OCI-LY7 (cell line): ENCODE results near the gene UVRAG. TPM values are rescaled to one million over a fixed set of nuclear protein-coding genes. Genes with fewer than 3 reads are reported as not detected.

Source experiments
- BruUV-seq: library from RNA; stranded (reverse); fragments of 400-500 nt; replicated peaks from 2 replicates; lab custom pipeline; 2021; lab: Mats Ljungman, UMichigan
- CTCF ChIA-PET: fragments of 300-600 bp; sonication (Branson Sonifier 250); formaldehyde crosslinking; loops from one replicate; lab custom pipeline; 2022; ENCODE audit warnings: antibody characterized with exemption; ENCODE audit not compliant: unreplicated experiment; lab: Charles Lee
- POLR2A ChIA-PET: fragments of 300-600 bp; sonication (Branson Sonifier 250); formaldehyde crosslinking; loops from one replicate; lab custom pipeline; 2022; ENCODE audit warnings: antibody characterized with exemption; lab: Charles Lee
- DNase-seq: peaks from one replicate; pipeline ENCODE4 v3.0.0-alpha.2; 2015; ENCODE audit warnings: low spot score
- H2AFZ ChIP-seq: fragments of 200-600 bp; sonication (generic), shearing (Covaris generic); 2 replicates; pipeline ENCODE4 v1.6.1; 2014; ENCODE audit warnings: mild to moderate bottlenecking, antibody characterized with exemption, low read length, moderate library complexity
- H3K27ac ChIP-seq: fragments of 200-600 bp; sonication (generic); 2 replicates; pipeline ENCODE4 v1.5.1; 2014; ENCODE audit warnings: mixed run types, low read depth, mild to moderate bottlenecking, moderate library complexity, low read length, inconsistent platforms; ENCODE audit not compliant: poor library complexity, severe bottlenecking
- H3K36me3 ChIP-seq: fragments of 200-600 bp; sonication (generic); 2 replicates; pipeline ENCODE4 v1.6.1; 2014; ENCODE audit warnings: mild to moderate bottlenecking, antibody characterized with exemption, low read length, moderate library complexity, mixed read lengths; ENCODE audit not compliant: insufficient read depth
- H3K4me1 ChIP-seq: fragments of 200-600 bp; sonication (generic); 2 replicates; pipeline ENCODE4 v1.5.1; 2014; ENCODE audit warnings: mild to moderate bottlenecking, low read length; ENCODE audit not compliant: insufficient read depth, poor library complexity, severe bottlenecking
- H3K4me2 ChIP-seq: fragments of 200-600 bp; sonication (generic); 2 replicates; pipeline ENCODE4 v1.6.1; 2014; ENCODE audit warnings: mild to moderate bottlenecking, low read length
- H3K4me3 ChIP-seq: fragments of 200-600 bp; sonication (generic); 2 replicates; pipeline ENCODE4 v1.5.1; 2014; ENCODE audit warnings: mild to moderate bottlenecking, low read depth, low read length; ENCODE audit not compliant: poor library complexity, severe bottlenecking
- H3K79me2 ChIP-seq: fragments of 200-600 bp; sonication (generic); 2 replicates; pipeline ENCODE4 v1.6.1; 2016; ENCODE audit warnings: low read depth, mild to moderate bottlenecking, low read length, moderate library complexity, mixed read lengths; ENCODE audit not compliant: insufficient read depth
- H3K9me2 ChIP-seq: fragments of 200-600 bp; sonication (generic); 2 replicates; pipeline ENCODE4 v1.6.1; 2016; ENCODE audit warnings: mild to moderate bottlenecking, low read length, mixed read lengths; ENCODE audit not compliant: insufficient read depth
- H3K9me3 ChIP-seq: fragments of 200-600 bp; sonication (generic); 2 replicates; pipeline ENCODE4 v1.6.1; 2014; ENCODE audit warnings: mild to moderate bottlenecking, mixed run types, low read length, mixed read lengths
- H4K20me1 ChIP-seq: fragments of 200-600 bp; sonication (generic); 2 replicates; pipeline ENCODE4 v1.6.1; 2014; ENCODE audit warnings: mild to moderate bottlenecking, antibody characterized with exemption, low read length, moderate library complexity, mixed read lengths; ENCODE audit not compliant: insufficient read depth
- EZH2phosphoT487 ChIP-seq: fragments of 200-600 bp; sonication (generic); IDR thresholded peaks from 2 replicates; pipeline ENCODE4 v1.6.1; 2018; ENCODE audit warnings: low read depth, borderline replicate concordance, mild to moderate bottlenecking, mixed run types, antibody characterized with exemption, low read length, moderate library complexity, mixed read lengths
- intact Hi-C: fragments of 100-400 bp; cut with micrococcal nuclease; formaldehyde crosslinking; loops from one replicate; pipeline ENCODE4 v1.10.0; 2022; ENCODE audit not compliant: unreplicated experiment
- total RNA-seq, 2 experiments: library from RNA; depleted of rRNA in 1 of 2; stranded (reverse); fragments of >200 nt in 1 of 2; shearing (Covaris generic) in 1 of 2; gene quantifications; 2 replicates each; pipeline ENCODE4 v1.2.3, GENCODE V29; 2014 to 2022
- TF ChIP-seq, protein P1 (sequence below): fragments of 200-600 bp; sonication (generic); conservative IDR thresholded peaks from 2 replicates; pipeline ENCODE4 v1.5.1; 2014; ENCODE audit warnings: mild to moderate bottlenecking, antibody characterized with exemption, low read length, moderate library complexity, mixed read lengths

Gene UVRAG
- total RNA-seq, 2 experiments from 2014 or later: 43.7 to 73.3 TPM

DNA sequence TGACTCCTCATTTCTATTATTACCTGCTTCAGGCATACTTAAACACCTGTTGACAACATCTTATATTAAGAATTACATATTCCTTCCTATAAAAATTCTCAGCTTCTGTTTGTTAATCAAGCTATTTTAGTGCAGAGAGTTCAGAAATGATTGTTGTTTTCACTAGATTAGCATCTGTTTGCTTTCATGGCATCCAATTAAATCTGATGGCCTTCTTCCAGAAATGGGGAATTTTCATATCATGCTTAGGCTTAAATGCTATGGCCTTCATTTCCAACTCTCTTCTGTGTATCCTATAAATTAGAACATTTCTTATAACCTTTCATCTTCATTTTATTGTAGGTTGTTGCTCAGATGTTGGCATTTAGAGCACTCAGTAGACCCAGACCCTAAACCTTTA, 211.3 kb downstream of the UVRAG start:
- no peak overlapping the region for H2AFZ ChIP-seq
- BruUV-seq: no TSS peak
- H3K79me2 ChIP-seq: no peaks in the 10 kb centered on the region
- ChIA-PET POLR2A (interaction anchor here (0.8 kb wide), 1 partner anchor 8 kb away, joined by 3 read pairs; no protein-coding TSS in a partner anchor), CTCF (no interaction called here)
- H3K4me3 ChIP-seq: no peak overlapping the region
- no peaks in the 10 kb centered on the region for H3K4me1 ChIP-seq
- no peak for DNase-seq
- no peak overlapping the region for H3K27ac ChIP-seq
- no peak for TF ChIP-seq EZH2phosphoT487
- TF ChIP-seq, protein P1, sequence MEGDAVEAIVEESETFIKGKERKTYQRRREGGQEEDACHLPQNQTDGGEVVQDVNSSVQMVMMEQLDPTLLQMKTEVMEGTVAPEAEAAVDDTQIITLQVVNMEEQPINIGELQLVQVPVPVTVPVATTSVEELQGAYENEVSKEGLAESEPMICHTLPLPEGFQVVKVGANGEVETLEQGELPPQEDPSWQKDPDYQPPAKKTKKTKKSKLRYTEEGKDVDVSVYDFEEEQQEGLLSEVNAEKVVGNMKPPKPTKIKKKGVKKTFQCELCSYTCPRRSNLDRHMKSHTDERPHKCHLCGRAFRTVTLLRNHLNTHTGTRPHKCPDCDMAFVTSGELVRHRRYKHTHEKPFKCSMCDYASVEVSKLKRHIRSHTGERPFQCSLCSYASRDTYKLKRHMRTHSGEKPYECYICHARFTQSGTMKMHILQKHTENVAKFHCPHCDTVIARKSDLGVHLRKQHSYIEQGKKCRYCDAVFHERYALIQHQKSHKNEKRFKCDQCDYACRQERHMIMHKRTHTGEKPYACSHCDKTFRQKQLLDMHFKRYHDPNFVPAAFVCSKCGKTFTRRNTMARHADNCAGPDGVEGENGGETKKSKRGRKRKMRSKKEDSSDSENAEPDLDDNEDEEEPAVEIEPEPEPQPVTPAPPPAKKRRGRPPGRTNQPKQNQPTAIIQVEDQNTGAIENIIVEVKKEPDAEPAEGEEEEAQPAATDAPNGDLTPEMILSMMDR: no peak
- H3K9me3 ChIP-seq: peaks cover 4% of the 10 kb centered on the region; the same call in 1 of the 2 replicates
- no peak overlapping the region for H3K4me2 ChIP-seq
- H4K20me1 ChIP-seq: no peaks in the 10 kb centered on the region
- no peaks in the 10 kb centered on the region for H3K9me2 ChIP-seq
- intact Hi-C loops: no loop called here
- H3K36me3 ChIP-seq: peaks cover 89% of the 10 kb centered on the region

DNA sequence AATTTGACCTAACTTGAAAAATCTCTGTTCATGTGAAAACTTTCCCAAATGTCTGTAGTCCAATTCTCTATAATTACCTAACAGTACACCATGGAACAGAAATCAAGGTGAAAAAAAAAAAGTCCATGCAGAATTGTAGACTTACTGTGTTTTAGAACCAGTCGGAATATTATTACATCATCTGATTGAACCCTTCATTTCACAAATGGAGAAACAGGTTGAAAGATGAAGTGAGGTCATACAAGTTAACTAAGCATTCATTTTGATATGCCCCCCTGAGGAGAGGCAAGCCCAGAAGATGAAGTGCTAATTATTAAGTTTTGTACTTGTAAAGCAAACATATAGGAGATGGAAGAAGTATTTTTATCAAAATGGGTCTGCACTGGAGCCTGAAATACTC, 211.9 kb downstream of the UVRAG start:
- peaks cover 4% of the 10 kb centered on the region; the same call in 1 of the 2 replicates for H3K9me3 ChIP-seq
- POLR2A ChIA-PET: no interaction called here
- TF ChIP-seq, protein P1: no peak
- no peak for TF ChIP-seq EZH2phosphoT487
- CTCF ChIA-PET: no interaction called here
- H3K36me3 ChIP-seq: peaks cover 84% of the 10 kb centered on the region
- BruUV-seq: no TSS peak
- no peak overlapping the region for H3K4me3 ChIP-seq
- H3K79me2 ChIP-seq: no peaks in the 10 kb centered on the region
- intact Hi-C loops: no loop called here
- no peak overlapping the region for H2AFZ ChIP-seq
- H4K20me1 ChIP-seq: no peaks in the 10 kb centered on the region
- no peak overlapping the region for H3K4me2 ChIP-seq
- no peak overlapping the region for H3K27ac ChIP-seq
- no peaks in the 10 kb centered on the region for H3K4me1 ChIP-seq
- DNase-seq: no peak
- H3K9me2 ChIP-seq: no peaks in the 10 kb centered on the region

DNA sequence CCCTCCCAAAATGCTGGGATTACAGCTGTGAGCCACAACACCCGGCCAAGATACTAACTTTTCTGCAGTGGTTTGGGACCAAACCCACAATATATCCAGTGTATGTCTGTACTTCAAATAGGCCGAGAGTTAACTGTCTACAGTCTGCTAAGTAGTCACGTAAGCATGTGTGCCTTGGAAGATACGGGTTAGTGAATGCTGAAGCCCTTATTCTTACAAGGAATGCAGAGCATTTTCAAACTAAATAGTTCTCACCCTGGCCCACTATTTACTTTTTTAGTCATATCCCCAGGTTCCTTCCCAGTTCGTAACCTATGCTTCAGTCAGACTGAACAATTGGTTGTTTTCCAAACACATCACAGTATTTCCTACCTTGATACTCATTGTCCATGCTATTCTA, 215.3 kb downstream of the UVRAG start:
- Histone ChIP-seq H3K79me2 (peaks cover 6% of the 10 kb centered on the region; the same call in 1 of the 2 replicates), H2AFZ (no peak overlapping the region), H3K4me1 (peaks cover 14% of the 10 kb centered on the region), H3K4me2 (no peak overlapping the region), H4K20me1 (no peaks in the 10 kb centered on the region), H3K9me2 (no peaks in the 10 kb centered on the region), H3K4me3 (no peak overlapping the region), H3K36me3 (peaks cover 74% of the 10 kb centered on the region), H3K27ac (no peak overlapping the region), H3K9me3 (peaks cover 5% of the 10 kb centered on the region; the same call in 1 of the 2 replicates)
- no peak for TF ChIP-seq EZH2phosphoT487
- TF ChIP-seq, protein P1: no peak
- CTCF ChIA-PET: no interaction called here
- intact Hi-C loops: no loop called here
- DNase-seq: no peak
- BruUV-seq: no TSS peak
- POLR2A ChIA-PET: no interaction called here
